Measurements from ENCODE around the gene AHNAK2.

DNA sequence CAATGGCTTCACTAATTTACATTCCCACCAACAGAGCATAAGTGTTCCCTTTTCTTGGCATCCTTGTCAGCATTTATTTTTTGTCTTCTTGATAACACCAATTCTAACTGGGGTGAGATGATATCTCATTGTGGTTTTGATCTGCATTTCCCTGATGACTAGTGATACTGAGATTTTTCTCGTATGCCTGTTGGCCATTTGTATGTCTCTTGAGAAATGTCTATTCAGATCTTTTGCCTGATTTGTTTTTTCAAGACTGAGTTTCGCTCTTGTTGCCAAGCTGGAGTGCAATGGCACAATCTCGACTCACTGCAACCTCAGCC is 58.2 kb downstream of the AHNAK2 start:
- TF ChIP-seq, protein P1, sequence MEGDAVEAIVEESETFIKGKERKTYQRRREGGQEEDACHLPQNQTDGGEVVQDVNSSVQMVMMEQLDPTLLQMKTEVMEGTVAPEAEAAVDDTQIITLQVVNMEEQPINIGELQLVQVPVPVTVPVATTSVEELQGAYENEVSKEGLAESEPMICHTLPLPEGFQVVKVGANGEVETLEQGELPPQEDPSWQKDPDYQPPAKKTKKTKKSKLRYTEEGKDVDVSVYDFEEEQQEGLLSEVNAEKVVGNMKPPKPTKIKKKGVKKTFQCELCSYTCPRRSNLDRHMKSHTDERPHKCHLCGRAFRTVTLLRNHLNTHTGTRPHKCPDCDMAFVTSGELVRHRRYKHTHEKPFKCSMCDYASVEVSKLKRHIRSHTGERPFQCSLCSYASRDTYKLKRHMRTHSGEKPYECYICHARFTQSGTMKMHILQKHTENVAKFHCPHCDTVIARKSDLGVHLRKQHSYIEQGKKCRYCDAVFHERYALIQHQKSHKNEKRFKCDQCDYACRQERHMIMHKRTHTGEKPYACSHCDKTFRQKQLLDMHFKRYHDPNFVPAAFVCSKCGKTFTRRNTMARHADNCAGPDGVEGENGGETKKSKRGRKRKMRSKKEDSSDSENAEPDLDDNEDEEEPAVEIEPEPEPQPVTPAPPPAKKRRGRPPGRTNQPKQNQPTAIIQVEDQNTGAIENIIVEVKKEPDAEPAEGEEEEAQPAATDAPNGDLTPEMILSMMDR (conservative IDR thresholded peaks at IDR 0.05 in 1 of 2, IDR thresholded peaks at IDR 0.05 in 1 of 2; ENCODE audit: extremely low read depth in 1 of 2, insufficient read depth in 1 of 2, low read depth in 1 of 2, low read length in 2 of 2): no peak
- TF ChIP-seq EZH2 (IDR thresholded peaks at IDR 0.05; ENCODE audit: borderline replicate concordance, low read length): no peak
